Measurements from ENCODE around the gene MMS19.

The MMS19 gene, protein sequence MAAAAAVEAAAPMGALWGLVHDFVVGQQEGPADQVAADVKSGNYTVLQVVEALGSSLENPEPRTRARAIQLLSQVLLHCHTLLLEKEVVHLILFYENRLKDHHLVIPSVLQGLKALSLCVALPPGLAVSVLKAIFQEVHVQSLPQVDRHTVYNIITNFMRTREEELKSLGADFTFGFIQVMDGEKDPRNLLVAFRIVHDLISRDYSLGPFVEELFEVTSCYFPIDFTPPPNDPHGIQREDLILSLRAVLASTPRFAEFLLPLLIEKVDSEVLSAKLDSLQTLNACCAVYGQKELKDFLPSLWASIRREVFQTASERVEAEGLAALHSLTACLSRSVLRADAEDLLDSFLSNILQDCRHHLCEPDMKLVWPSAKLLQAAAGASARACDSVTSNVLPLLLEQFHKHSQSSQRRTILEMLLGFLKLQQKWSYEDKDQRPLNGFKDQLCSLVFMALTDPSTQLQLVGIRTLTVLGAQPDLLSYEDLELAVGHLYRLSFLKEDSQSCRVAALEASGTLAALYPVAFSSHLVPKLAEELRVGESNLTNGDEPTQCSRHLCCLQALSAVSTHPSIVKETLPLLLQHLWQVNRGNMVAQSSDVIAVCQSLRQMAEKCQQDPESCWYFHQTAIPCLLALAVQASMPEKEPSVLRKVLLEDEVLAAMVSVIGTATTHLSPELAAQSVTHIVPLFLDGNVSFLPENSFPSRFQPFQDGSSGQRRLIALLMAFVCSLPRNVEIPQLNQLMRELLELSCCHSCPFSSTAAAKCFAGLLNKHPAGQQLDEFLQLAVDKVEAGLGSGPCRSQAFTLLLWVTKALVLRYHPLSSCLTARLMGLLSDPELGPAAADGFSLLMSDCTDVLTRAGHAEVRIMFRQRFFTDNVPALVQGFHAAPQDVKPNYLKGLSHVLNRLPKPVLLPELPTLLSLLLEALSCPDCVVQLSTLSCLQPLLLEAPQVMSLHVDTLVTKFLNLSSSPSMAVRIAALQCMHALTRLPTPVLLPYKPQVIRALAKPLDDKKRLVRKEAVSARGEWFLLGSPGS

DNA sequence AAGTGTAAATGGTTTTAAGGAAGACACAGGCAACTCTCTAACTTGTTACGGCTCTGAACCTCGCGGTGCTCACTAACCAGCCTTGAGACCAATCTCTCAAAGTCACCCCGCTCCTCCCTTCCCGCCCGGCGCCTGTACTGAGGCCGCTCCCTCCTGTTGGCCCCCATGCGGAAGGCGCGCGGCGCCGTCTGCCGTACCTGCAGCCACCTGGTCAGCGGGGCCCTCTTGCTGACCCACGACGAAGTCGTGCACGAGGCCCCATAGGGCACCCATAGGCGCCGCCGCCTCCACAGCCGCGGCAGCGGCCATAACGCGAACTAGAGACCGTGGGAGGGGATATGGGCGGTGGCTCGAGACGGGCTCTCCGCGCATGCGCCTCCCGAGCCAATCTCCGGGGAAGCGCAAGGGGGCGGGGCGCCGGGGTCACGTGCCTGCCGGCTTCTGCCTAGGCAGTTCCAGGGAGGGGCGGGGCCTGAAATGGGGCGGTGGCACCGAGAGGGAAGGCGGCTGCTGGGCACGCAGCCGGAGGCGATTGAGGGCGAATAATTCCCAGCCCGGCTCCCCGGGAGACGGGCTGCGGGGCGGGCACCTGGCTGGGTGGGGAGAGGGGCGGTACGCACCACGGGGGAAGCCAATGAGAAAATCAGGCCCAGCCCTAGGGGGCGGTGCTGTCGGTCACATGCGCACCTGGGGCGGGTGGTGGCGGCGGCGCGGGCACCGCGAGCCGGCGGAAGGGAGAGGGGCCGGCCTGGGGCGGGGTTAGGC is at the start of gene MMS19:
Gene MMS19 (minus strand): TSS at position 347 of the 765 bp plus-strand sequence. CDS start 38 bp downstream, at position 309.
- DNase-seq: peak; percentile 100

DNA sequence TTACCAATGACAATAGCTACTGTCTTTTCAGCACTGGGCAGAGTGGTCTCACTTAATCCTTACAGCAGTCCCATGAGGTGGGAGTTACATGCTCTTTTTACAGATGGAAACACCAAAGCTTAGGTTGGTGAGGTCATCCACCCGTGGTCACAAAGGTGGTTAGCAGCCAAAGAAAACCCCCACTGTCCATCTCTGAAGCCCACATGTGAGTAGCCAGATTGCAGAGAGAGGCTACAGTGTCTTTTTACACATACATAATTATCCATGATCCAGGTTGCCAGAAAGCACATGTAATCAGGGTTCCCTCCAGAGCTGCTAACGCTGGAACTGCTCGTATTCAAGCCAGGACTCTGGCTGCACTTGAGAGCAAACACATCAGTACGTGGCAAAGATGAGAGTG is 49.7 kb upstream of the MMS19 start:
- DNase-seq: no peak

DNA sequence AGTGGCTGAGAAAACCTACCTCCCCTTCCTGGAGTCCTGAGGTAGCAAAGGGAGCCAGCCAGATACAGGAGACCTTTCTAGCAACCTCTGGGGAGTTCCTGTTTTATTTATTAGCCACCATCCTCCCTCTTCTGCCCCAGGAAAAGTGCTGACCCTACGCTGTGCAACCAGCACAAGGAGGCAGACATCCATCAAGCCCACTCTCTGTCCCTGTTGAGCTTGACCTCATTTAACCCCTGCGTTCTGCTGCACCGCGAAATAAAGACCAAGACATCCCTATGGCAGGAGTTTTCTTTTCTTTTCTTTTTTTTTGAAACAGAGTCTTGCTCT is 49.0 kb upstream of the MMS19 start:
- DNase-seq: no peak

DNA sequence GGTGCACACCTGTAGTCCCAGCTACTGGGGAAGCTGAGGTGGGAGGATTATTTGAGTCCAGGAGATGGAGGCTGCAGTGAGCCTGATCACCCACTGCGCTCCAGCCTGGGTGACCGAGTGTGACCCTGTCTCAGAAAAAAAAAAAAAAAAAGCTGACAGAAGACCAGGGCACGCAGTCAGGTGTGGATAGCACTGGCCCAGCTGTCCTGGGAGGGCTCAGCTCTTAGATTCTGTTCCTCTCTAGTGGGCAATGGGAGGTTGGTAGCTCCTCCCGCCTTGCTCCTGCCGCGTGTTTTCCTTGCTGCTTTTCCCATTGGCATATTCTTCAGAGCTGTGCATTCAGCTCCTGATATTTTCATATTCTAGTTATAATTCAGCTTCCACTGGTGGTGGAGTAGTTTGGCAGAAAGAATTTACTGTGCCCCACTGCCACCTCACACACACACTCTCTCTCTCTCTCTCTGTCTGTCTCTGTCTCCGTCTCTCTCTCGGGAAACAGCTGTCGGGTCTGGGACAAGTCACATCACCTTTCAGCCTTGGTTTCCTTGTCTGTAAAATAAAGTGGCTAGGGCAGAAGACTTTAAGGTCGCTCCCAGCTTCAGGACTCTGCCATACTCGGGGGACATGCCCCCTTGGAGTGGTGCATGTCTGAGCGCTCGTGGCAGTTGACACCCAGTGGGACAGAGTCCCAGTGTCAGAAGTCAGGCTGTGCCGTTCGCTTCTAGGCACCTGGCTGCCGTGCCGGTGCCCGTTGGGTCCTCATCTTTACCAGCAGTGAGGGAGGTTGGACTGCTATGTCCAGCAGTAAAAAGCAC is 48.4 kb upstream of the MMS19 start:
- no peak for DNase-seq

DNA sequence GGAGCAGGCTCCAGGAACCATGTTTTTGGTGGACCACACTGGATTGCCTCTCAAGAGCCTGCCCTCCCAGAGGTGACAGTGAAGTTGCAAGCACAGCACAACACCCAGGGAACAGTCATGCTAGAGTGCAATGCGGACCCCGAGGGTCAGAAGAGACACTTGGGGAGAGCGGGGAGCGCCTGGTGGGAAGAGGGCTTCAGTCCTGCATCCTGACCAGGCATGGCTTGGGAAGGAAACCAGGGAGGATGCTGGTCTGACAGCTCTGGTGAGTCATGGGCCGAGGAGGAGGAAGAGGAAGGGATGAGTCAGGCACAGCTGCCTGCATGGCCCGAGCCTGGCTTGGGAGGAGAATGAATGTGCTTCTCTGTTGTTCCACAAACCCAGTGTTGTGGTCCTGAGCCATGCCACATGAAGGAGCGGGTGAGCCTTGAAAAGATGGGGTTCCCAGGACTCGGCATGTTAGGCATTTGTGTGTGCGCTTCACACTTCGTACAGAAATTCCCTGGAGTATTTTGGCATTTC is 44.9 kb upstream of the MMS19 start:
- DNase-seq: peak; percentile 45

DNA sequence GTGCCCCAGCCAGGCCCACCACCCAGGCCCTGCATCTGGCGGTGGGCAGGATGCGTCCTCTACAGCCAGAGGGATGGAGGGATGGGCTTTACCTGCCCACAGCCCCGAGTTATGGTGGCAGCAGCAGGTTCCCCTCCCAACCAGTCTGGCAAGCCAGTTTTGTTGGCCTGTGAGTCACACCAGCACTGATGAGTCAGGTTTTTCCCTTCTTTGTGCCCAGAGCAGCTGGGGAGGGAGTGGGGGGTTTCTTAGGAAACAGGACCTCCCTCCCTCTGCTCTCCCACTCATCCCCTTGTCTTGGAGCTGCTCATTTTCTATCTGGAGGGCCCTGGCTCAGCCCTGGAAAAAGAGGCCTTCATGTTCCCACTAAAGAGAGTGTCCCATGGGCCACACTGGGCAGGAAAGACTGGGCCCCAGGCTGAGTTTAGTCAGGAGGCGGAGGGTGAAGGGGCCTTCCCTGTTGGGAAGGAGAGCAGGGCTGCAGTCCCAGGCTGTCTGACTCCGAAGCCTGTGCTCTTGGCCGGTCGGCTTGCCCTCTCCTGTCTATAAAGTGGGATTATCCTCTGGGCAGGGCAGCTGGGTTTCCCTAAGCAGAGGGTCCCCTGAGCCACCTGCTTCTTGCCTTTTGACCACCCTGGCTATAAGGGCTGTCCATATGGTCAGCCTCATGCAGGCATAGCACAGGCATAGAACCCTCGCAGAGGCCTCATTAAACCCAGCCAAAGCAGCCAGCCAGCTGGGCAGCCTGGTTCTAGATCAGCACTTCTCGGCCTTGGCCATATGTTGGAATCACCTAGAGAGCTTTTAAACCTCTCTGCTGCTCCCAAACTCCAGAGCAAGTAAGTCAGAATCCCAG is 44.2 kb upstream of the MMS19 start:
- no peak for DNase-seq

DNA sequence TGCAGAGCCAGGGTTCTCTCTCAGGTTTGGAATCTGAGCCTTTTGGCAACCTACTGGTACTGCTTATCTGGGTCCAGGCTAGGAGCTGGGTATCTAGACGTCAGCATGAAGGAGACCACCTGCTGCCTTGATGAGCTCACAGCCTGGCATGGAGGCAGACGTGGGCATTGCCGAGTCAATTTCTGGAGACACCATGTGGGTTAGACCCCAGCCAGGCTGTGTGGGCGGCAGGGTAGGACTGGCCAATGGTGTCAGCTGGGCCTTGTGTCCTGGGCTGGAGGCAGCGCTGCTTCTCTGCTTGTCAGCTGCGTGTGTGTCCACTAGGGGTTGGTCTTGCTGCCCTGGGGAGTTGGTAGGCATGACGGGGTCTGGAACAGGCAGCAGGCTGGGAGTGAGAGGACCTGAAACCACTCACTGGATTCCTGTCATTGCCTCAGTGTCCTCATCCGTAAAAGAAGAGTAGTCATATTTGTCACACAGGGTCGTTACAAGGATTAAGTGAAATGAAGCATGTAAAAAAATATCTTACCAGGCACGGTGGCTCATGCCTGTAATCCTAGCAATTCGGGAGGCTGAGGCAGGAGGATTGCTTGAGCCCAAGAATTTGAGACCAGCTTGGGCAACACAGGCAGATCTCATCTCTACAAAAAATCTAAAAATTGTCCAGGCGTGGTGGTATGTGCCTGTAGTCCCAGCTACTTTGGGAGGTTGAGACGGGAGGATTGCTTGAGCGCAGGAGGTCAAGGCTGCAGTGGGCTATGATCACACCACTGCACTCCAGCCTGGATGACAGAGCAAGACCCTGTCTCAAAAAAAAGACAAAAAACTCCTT is 42.7 kb upstream of the MMS19 start:
- DNase-seq: no peak

DNA sequence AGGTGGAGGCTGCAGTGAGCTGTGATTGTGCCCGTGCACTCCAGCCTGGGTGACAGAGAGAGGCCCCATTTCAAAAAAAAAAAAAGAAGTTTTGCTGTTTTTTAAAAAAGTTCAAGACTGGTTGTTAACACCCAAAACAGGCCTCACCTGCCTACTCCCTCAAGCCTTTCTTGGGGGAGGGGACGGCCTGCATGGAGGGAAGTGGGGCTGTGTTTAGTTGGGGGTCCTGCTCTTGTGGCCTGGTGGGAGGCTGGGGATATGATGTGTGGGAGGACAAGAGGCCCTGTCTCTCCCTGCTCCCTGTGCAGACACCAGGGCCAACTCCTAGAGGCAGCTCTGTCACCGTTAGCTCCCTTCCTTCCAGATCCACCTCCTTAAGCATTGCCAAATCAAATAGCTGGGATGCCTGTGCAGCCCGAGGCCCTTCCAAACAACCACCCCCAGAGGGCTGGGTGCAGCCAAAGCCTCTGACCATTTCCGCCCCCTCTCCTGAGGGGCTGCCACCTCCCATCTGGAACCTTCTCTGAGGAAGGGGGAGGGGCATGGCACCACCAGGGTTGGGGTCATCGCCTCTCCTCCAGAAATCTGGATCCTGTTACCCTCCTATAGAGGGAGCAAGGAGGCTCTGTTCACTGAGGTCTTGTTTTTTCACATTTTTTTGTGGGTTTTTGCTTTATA is 41.4 kb upstream of the MMS19 start:
- DNase-seq: no peak

DNA sequence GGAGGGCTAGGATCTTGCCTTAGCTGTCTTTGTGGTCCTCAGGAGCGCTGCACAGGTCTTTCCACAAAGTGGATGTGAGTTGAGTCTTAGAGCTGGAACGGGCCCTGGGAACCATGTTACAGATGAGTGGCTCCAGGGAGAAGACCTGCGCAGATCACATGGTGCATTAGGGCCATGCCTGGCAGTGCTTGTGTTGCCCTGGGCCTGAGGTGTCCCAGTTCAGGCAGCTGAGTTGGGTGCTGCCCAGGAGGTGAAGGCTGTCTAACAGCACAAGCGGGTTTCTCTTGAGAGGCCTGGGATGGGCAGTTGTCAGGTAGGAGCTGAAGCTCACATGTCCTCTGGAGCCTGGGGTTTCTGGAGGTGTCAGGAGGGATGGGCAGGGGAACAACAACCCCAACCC is 40.6 kb upstream of the MMS19 start:
- DNase-seq: no peak

DNA sequence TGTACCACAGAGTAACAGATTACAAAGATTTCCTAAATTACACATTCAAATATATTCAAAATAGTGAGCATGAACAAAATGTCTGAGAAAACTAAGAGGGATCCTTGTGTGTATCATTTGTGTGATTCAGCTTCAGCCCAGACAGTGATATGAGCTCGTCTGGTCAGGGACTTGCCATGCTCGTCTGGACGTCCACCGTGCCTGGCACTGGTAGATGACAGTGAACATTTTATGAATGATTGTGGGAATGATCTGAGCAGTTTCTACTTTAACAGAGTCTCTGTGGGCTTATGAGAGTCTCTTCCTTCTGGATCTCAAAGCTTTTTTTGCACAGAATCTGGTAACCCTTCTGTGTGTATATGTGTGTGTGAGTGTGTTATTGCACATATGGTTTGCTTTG is 40.2 kb upstream of the MMS19 start:
- DNase-seq: no peak

DNA sequence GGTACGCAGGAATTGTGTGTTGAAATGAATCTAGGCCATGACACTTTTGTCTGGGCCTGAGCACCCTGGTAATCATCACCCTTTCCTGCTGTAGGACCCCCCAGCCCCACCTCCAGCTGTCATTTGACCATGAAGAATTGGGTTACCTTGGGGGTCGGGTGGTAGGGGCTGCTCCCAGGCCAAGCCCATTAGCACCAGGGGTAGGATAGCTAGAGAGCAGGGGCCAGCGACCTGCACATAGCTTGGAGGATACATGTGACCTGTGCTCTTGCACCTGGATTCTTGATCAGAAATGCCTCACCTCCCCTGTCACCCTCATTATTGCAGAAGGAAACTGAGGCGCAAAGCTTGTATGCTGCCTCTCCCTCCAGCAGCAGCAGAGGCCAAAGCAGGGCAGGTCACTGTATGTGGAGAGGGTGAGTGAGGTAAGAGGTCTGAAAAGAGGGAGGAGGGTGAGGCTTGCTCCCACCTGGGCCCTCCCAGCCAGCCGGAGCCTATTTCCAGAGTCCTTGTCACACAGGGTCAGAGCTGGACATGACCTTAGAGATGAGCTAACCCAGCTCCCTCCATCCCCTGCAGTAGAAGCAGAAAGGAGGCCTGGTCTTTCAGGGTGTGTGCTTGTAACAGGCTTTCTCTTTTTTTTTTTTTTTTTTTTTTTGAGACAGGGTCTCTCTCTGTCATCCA is 39.1 kb upstream of the MMS19 start:
- no peak for DNase-seq

DNA sequence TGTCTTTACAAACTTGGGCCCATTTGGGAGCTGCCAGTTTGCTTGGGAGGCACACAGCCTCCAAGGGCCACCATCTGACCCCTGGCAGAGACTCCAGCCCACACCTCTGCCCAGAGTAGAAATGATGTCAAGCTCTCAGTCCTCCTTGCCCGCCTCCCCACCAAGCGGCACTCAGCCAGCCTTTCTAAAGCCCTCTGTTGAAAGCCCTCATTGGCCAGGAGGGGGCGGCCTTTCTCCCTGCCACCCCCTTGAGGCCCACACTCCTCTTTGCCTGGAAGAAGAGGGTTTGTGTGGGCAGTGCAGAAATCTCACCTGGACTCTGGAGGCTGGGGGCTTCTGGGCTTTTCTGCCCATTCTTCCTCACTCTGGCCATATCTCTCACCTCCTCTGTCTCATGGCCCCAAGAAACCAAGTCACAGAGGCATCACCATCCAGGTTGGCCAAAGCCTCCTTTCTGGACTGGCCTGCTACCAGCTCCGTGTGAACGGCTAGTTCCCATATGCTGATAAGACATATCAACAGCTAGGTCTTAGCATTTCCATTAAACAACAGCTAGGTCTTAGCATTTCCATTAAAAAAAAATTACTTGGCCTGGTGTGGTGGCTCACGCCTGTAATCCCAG is 36.6 kb upstream of the MMS19 start:
- DNase-seq: no peak

DNA sequence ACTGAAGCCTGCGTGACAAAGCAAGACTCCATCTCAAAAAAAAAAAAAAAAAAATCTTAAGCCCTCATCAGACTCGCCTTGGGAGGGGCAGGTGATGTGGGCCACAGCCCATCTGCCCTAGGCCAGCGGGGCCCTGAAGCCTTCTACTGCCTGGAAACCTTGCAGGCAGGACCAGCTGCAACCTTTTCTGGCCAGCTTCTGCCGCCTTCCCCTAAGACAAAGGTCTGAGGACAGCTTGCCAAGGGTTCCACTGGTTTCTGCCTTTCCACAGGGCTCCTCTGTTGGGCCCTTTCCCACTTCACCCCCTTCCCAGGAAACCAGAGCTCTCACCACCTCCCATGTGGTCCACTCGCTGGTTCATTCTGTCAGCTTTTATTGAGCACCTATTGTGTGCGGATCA is 35.7 kb upstream of the MMS19 start:
- no peak for DNase-seq

DNA sequence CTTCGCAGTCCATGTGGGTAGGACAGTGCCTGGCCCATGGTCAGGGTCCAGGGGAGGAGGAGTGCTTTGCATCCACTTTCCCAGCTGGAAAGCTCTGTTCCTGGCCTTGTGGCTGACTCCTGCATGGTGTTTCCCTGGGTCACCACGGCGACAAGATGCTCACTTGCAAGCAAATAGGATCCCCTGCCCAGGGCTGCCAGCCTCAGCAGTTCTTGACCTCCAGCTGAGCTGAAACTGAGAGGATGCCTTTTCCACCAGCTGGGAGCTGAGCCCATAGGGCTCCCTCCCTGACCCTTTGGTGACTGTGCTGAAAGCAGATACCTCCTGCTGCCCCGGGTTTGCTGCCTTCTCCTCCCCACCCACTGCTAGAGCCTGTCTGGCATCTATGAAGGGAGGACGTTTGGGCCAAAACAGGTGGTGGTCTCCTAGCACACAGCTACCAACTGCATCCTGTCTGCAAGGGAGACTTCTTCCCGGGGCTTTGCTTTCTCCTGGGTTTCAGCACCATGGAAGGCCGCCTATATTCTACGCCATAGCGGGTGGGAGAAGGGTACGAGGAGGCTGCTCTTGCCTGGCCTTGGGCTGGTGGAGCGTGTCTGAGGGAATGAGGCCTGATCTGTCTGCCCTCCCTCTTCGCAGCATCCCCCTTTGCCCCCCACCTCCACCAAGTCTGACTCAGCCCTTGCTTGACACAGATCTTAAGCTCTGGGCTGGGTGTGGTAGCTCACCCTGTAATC is 34.9 kb upstream of the MMS19 start:
- no peak for DNase-seq

DNA sequence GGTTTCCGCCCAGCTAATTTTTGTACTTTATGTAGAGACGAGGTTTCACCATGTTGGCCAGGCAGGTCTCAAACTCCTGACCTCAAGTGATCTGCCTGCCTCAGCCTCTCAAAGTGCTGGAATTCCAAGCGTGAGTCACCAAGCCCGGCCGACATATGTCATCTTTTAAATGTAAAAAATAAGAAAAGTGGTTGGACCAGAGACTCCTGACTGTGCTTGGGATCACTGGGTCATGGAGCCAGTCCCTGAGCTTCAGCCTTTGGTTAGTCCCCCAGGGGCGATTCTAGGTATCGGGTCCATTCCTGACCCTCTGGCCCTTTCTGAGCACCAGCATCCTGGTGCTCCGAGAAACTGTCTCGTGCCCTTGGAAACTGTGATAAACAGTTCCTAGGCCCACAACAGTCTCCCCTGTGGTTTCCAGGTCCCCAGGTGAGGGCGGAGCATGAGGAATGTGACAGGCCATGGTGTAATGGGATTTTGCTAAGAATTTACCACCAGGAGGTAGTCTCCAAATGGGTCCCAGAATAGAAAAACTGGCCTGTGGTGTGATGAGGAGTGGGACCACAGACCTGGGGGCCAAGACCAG is 33.3 kb upstream of the MMS19 start:
- DNase-seq: no peak

DNA sequence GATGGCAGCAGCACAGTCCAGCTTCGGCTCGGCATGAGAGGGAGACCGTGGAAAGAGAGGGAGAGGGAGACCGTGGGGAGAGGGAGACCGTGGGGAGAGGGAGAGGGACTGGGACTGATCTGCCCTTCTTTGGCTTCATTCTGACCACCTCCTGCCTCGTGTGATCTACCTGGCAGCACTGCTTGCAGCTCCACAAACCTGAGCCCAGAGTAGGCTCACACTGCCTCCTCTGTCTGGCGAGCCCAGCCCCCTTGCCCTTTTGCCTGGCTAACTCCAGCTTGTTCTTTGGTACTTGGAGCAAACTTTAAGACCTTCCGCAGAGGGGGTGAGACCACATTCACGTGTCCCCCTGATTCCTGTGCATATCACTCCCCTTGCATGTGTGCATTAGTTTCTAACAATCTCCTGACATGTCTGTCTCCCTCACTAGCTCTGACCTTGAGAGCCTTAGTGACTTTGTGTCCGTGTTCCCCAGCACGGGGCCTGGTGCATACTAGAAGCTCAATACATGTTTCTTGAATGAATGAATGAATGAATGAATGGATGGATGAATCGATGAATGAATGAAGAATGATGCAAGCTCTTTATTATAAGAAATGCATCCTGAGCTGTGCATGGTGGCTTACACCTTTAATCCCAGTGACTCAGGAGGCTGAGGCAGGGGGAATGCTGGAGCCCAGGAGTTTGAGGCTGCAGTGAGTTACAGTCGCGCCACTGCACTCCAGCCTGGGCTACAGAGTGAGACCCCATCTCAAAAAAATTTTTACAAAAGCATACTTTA is 31.7 kb upstream of the MMS19 start:
- no peak for DNase-seq
